Keratinocyte (primary cell): Measurements from ENCODE around the gene REXO1.

ENCODE experiments used
- CTCF ChIP-seq, 3 experiments: IDR thresholded peaks in 1 of 3; conservative IDR thresholded peaks in 1 of 3; optimal IDR thresholded peaks in 1 of 3; 2 replicates in 2 of 3; 3 replicates in 1 of 3; pipeline versions ENCODE3 to v1.5.1; 2011; ENCODE audit warnings: low read length in 3 of 3, mild to moderate bottlenecking in 3 of 3, moderate library complexity in 2 of 3, control low read depth in 1 of 3, inconsistent platforms in 1 of 3; ENCODE audit not compliant: insufficient read depth in 2 of 3; ENCODE audit errors: extremely low read depth in 1 of 3
- EZH2 ChIP-seq: IDR thresholded peaks from one replicate; pipeline ENCODE4 v1.6.1; 2012; ENCODE audit warnings: inconsistent platforms, mild to moderate bottlenecking, low read length, moderate library complexity

GRCh38 chr19:1837222-1837565 lies 11.1 kb downstream of the REXO1 start:
- TF ChIP-seq CTCF (optimal IDR thresholded peaks at IDR 0.05 in 1 of 3, IDR thresholded peaks at IDR 0.05 in 1 of 3, conservative IDR thresholded peaks at IDR 0.05 in 1 of 3; ENCODE audit: extremely low read depth in 1 of 3, insufficient read depth in 2 of 3, low read length in 3 of 3) (no peak), EZH2 (no peak)
